ENCODE results near the gene AIDA.

DNA sequence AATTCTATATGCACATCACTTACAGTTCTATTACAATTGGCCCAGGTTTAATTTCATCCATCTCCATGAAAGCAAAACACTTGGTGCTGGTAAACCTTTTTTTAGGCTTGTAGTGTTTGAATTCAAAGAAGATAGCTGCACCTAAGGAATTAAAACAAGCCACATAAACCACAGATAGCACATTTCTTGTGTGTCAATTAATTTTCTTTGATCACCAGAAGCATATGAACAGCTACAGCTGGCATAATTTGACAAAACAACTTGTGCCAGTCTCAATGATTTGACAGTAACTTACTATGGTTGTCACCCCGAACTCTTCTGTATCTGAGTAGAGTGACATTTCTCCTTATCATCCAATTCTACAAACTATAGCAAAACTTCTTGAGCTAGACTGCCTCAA, 42.2 kb downstream of the AIDA start:
- TF ChIP-seq, protein P1, sequence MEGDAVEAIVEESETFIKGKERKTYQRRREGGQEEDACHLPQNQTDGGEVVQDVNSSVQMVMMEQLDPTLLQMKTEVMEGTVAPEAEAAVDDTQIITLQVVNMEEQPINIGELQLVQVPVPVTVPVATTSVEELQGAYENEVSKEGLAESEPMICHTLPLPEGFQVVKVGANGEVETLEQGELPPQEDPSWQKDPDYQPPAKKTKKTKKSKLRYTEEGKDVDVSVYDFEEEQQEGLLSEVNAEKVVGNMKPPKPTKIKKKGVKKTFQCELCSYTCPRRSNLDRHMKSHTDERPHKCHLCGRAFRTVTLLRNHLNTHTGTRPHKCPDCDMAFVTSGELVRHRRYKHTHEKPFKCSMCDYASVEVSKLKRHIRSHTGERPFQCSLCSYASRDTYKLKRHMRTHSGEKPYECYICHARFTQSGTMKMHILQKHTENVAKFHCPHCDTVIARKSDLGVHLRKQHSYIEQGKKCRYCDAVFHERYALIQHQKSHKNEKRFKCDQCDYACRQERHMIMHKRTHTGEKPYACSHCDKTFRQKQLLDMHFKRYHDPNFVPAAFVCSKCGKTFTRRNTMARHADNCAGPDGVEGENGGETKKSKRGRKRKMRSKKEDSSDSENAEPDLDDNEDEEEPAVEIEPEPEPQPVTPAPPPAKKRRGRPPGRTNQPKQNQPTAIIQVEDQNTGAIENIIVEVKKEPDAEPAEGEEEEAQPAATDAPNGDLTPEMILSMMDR (IDR thresholded peaks at IDR 0.05) = no peak
- no peak for TF ChIP-seq POLR2A (IDR thresholded peaks at IDR 0.05)
